IPS-18c (cell line): Measurements from ENCODE around the gene EPB41.
A peak's percentile ranks its signal among the peaks of the same experiment; 100 is the strongest.
"Not testable (repeated sequence)": the region's sequence is repeated elsewhere in the genome, so short reads cannot be mapped to it uniquely, and the experiment has no call there.

Experiments used
- H3K4me3 ChIP-seq: 2 replicates; pipeline ENCODE4 v1.7.0; 2013; ENCODE audit warnings: low read depth, mild to moderate bottlenecking, low read length, moderate library complexity; ENCODE audit not compliant: insufficient read depth
- H3K9me3 ChIP-seq: one replicate; pipeline ENCODE4 v1.6.1; 2013; ENCODE audit warnings: mild to moderate bottlenecking, low read length, moderate library complexity; ENCODE audit not compliant: control insufficient read depth, insufficient read depth

EPB41 gene

DNA sequence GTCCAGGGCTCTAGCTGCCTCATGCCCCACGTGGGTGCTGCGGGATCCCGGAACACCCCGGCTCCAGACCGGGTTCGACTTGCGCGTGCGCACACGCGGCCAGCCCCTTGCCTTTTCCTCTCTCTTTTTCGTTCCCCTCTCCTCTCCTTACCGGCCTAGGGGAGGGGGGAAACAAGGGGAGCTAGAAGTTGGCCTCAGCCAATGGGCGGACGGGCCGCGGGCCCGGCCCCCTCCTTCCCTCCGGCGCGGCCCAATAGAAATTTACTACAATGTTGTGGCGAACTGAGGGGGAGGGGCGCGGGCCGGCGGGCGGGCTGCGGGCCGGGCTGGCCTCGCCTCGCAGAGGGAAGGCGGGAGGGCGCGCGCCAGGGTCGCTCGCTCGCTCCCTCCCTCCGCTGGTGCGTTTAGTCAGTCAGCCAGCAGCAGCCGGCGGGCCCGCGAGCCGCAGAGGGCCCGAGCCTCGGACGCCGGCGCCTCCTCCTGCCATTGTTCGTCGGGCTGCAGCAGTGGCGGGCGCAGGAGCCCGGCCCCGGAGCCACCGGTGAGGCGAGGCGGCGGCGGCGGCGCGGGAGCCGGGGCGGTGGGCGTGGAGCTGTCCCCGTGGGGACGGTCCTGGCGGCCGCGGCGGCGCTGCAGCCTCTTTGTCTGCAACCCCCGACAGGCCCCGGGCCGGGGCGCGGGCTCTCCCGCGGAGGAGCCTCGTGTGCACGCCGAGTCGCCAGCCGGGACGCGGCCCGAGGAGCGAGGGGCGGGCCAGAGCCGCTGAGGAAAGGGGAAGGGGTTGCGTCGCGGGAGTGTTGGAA, at the start of gene EPB41:
Gene EPB41, plus strand, starts transcription at position 342 of the 803 bp plus-strand sequence. CDS start 72,869 bp downstream, outside the sequence.
- peak within 1 kb of the TSS; percentile 85 for H3K4me3 ChIP-seq
- H3K9me3 ChIP-seq: no peaks in the 10 kb centered on the region

DNA sequence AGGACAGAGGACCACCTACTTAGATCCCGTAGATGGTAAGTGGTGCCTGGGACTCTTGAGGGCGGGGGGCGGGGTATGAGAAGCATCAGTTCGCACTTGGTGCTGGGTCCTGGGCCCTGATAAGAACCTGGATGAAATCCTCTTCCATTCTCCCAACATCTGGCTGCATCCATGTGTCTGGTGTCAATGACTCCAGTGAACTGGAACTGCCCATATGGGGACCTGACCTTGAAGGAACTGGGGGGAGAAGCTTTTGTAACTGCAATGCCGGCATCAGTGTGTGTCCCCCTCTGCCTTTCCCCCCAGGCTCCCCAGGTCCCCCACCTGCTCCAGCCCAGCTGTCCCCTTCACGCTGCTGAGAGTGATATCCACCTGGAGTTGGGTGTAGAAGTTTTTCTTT, 49.7 kb upstream of the EPB41 start:
- Histone ChIP-seq H3K9me3 (no peaks in the 10 kb centered on the region), H3K4me3 (no peak overlapping the region)

DNA sequence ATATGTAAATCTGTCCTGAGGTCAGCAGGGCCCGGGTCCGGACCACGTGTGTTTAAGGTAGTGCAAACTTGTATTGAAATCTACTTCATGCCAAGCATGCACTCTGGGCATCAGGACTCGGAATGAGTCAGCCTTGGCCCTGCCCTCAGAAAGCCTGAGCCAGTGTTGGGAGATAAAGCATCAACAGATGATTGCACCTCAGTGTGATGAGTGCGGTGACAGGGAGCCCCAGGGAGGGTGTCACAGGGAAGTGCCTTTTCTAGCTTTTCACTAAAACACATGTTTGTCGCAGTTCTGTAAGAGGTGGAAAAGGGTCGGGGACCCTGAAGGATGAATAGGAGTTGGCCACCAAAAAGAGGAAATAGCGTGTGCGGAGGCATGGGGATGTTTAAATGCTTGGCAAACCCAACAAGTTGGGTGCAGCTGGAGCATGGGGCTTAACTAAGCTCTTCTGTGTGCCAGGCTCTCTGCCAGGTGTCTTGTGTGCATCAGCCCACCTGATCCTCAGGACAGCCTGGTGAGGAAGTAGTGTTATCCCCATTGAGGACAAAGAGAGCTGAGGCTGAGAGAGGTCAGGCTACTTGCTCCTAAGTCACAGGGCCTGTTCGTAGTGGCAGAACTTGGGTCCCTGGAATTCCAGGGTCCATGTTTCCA, 48.2 kb upstream of the EPB41 start:
- no peak overlapping the region for H3K4me3 ChIP-seq
- no peaks in the 10 kb centered on the region for H3K9me3 ChIP-seq

DNA sequence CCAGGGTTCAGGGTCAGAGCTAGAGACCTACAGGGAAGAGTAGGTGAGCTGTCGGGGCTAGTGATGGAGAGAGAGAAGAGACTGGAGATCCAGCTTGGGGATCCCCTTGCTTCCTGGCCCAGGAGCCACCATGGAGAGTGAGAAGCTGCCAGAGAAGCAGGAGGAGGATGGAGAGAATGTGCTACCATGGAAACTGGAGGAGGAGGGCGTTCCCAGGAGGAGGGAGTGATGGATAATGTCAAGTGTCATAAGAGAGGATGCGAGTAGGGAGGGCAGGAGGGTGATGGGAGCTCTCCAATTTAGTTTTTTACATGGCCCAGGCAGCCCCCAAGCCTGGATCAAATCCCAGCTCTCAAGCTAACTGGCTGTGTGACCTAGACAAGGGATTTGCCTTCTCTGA, 46.5 kb upstream of the EPB41 start:
- no peaks in the 10 kb centered on the region for H3K9me3 ChIP-seq

DNA sequence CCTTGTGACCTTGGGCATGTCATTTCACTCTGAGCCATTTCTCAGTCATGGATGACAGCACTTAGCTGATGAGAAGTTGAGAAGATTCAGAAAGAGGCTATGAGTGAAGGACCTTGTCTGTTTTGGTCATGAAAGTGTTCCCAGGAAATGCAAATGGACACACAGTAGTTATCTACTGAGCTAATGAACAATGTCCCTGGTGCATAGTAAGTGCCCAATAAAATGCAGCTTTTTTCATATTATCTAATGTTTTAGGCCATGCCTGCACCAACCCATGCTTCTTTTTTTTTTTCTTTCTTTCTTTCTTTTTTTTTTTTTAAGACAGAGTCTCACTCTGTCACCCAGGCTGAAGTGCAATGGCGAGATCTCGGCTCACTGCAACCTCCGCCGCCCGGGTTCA, 44.4 kb upstream of the EPB41 start:
- Histone ChIP-seq H3K9me3 (no peaks in the 10 kb centered on the region), H3K4me3 (no peak overlapping the region)

More for the DNA sequence above, 46.5 kb upstream of the EPB41 start:
- H3K4me3 ChIP-seq: no peak overlapping the region

DNA sequence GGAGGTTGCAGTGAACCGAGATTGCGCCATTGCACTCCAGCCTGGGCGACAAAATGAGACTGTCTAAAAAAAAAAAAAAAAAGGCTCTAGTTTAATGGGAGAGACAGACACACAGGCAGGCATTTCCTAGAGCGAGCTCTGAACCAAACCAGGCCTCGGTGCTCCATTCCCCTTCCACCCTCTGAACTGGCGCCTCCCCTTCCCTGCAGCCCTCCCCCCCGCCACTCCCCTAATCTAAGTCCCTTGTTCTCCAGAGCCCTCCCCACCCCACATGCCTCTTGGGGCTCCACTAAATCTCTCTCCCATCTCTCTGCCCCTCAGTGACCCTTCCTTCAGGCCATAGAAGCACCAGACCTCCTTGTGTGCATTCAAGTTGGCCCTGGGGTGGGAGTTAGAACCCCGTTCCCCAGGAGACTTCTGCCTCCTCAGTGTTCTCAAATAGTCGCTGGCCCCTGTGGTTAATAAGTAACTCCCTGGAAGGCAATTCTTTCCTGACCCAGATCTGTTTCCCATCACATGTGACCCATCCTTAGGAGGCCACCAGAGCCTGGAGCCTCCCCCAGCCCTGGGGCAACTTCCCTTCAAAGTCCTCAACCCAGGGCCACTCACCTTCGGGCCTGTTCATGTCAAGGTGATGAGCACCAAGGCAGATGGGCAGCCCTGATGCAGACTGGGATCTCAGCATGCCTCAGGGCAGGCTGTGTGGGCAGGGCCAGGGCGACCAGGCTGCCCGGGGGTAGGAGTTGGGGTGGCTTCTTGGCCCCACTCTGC, 42.6 kb upstream of the EPB41 start:
- no peaks in the 10 kb centered on the region for H3K9me3 ChIP-seq
- H3K4me3 ChIP-seq: no peak overlapping the region

DNA sequence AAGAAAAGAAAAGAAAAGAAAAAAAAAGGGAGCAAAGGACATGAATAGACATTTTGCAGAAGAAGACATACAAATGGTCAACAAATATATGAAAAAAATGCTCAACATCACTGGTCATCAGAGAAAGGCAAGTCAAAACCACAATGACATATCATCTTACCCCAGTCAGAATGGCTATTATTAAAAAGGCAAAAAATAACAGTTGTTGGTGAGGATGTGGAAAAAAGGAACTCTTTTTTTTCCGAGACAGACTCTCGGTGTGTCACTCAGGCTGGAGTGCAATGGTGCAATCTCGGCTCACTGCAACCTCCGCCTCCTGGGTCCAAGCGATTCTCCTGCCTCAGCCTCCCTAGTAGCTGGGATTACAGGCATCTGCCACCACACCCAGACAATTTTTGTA, 39.2 kb upstream of the EPB41 start:
- not testable (repeated sequence) for H3K4me3 ChIP-seq, H3K9me3 ChIP-seq

DNA sequence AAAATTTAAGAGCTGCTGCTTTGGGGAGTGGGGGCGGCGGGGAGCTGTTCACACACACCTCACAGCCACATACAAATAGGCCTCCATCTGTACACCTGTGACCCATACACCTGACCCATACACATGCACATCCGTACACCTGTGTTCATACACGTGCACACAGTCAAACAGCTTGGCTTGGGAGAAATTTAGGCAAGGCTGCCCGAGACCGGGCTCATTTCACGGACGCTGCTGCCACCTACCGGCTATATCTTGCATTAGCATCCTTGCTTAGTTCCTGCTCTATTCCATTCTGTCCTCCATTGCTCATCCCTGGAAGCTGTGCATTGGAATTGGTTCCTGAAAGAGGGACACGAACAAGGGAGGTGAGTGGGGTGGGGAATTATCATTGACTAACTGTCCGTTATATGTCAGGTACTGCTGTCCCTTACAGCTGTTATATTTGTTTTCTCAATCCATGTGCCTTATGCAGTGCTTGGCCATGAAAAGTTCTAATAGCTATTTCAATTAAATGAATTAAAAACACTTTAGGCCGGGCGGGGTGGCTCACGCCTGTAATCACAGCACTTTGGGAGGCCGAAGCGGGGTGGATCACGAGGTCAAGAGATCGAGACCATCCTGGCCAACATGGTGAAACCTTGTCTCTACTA, 37.1 kb upstream of the EPB41 start:
- Histone ChIP-seq H3K4me3 (no peak overlapping the region), H3K9me3 (peaks cover 2% of the 10 kb centered on the region)

DNA sequence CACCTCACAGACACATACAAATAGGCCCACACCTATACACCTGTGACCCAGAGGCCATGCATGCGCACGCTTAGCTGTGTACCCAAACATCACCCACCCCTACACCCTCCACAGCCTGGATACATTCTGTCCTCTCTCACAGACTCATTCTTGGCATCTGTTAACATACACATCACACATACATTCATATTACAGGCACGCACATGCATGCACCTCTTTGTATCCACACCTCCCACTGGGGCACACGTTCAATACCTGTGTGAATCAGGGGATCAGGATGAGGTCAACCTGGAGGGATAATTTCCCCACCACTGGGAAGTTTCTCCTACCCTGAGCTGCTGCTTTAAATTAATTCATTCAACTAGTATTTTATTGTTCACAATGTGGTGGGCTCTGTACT, 35.6 kb upstream of the EPB41 start:
- H3K9me3 ChIP-seq: peaks cover 2% of the 10 kb centered on the region
- no peak overlapping the region for H3K4me3 ChIP-seq

DNA sequence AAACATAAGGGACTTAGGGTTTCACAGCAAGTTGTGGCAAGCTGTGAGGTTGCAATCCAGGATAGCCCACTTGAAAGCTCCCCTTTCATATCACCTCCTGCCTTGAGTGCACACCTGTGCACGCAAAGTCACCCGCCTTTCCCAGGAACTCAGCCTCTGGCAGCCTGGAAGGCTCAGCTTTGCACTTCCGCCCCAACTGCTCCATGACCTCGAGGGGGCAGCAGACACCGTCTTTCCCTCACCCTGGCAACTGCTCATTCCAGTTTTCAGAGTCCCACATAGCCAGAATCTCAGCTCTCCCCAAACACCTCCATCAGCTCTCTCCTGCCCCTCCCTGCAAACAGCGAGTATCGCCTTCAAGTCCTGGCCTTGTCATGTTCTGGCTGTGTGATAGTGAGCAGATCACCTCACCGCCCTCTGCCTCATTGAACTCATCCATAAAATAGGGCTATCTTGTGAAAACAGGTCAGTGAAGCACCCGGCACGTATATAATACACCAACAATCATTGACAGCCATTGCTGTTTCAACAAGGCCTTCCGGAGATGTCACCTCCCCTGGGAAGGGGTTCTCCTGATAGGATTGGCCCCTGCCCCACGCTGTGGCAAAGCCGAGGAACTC, 32.2 kb upstream of the EPB41 start:
- Histone ChIP-seq H3K4me3 (no peak overlapping the region), H3K9me3 (peaks cover 2% of the 10 kb centered on the region)

DNA sequence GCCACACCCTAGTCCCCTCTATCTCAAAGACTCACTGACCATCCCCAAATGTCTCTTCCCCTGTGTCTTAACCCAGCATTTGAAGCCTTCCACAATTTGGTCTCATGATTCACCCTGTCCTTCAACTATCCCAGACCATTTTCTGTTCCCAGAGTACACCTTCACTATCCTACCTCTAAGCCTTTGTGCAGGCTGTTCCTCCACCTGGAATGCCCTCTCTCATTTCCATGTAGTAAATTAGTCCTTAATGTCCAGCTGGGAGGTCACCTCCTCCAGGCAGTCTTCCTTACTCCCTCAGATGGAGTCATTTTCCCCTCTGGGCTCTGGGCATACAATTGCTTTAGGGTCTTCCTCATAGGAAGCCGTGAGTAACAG, 31.1 kb upstream of the EPB41 start:
- no peak overlapping the region; the same call in 1 of the 2 replicates for H3K4me3 ChIP-seq
- H3K9me3 ChIP-seq: peaks cover 2% of the 10 kb centered on the region

DNA sequence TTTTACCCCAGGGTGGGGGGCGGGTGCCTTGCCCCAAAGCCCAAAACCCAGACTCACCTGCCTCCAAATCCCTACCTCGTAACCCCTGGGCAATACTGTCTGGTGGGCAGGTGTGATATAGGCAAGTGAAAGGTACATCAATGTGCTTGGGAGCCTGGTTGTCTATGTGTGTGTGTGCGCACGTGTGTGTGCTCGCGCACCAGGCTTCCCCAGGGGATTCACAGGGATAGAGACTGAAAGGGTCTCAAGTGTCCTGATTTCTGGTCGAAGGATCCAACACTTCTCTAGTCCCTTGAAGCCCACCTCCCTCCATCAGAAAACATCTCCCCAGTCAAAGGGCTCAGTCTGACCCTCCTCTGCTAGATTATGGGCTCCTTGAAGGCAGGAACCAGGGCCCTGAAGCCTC, 28.9 kb upstream of the EPB41 start:
- no peak overlapping the region; the same call in 1 of the 2 replicates for H3K4me3 ChIP-seq
- H3K9me3 ChIP-seq: no peaks in the 10 kb centered on the region

DNA sequence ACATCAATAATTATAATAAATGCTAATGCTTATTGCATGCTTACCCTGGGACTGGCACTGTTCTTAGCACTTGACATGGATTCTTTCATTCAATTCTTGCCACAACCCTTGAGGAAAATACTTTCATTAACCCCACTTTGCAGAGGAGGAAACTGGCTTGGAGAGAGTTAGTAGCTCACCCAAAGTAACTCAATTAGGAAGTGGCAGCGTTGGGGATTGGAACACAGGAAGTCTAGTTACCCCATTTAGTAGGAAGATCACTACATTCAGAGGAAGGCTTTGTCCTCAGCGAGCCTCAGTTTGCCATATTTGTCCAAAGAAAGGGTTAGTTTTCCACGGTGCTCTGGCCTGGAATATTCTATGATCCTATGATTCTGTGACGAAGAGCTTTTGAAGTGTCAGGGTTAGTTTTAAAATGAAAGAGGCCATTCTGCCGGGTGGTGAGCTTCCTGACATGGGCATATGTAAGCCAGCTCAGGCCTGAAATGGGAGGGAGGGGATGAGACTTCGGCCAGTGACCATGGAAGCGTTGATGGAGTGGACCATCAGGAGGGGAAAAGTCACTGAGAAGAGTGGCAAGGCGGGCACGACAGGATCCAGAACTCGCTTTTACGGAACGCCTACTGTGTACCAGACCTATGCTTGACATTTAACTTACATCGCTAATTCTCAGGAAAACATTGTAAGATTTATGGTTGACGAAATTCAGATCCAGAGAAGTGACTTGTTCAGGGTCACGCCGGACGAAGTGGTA, 28.2 kb upstream of the EPB41 start:
- Histone ChIP-seq H3K4me3 (peak overlapping the region; percentile 84), H3K9me3 (no peaks in the 10 kb centered on the region)

DNA sequence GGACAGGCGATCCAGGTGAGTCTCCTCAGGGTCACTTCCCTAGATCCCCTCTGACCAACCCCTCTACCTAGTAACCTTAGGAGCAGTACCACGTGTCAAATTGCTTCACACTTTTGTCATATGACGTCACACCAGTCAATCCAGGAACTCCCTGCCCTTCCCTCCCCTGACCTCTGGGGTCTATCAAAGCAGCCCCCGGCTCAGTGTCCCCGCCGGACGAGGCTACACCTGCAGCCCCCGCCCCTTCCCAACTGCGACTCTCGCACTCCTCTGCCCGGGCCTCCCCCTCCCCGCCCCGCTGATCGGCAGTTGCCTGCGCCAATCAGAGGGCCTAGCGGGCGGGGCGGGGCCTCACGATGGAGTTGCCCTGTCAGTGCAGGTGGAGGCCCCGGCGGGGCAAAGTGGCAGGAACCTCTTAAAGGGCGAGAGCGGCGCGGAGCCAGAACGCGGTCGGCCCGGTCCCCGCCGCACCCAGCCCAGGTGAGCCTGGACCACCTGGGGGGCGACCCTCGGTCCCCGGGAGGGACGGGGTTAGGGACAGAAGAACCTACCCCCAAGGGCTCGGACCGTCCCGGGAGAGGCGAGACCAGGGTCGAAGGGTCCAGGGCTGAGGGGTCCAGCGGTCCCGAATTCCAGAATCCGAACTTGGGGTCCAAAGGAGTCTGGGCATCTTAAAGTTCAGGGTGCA, 27.5 kb upstream of the EPB41 start:
- H3K4me3 ChIP-seq: peak overlapping the region; percentile 84

DNA sequence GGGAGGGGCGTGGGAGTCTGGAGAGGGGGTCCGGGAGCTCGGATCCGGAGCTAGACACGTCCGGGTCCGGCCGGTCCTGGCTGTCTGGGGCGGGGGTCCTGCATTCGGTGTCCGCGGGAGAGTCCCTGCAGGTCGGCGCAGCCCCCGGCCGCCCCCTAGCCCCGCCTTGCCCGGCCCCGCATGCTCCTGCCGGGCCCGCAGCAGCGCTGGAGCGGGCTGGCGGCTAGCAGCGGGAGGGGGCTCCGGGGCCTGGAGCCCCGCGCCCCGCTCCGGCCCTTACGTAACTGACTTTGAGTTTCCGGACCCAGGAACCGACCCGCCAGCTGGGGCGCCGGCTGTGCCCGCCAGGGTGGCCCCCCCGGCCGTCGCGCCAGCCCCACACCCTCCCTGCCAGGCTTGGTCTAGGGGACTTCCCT, 26.9 kb upstream of the EPB41 start:
- Histone ChIP-seq H3K4me3 (peak overlapping the region; percentile 84), H3K9me3 (no peaks in the 10 kb centered on the region)

More for the DNA sequence above, 27.5 kb upstream of the EPB41 start:
- H3K9me3 ChIP-seq: no peaks in the 10 kb centered on the region
